A549 (cell line): Measurements from ENCODE around the gene CYP2A6. TPM values are rescaled to one million over a fixed set of nuclear protein-coding genes. Genes with fewer than 3 reads are reported as not detected.

Experiments used
- ATAC-seq, 2 experiments: fragments of 200-7000 bp in 1 of 2; fragments of >200 bp in 1 of 2; cut with Nextera tagmentation in 1 of 2; cut with Tn5 transposase in 1 of 2; 3 replicates each; pipeline versions ENCODE4 v1.8.0 to v1.9.1; 2018 to 2020; ENCODE audit warnings: mild to moderate bottlenecking in 1 of 2, moderate library complexity in 1 of 2
- CTCF ChIA-PET: fragments of 300-600 bp; sonication (Branson Sonifier 250); formaldehyde crosslinking; extraction: SDS; loops from one replicate; lab custom pipeline; 2021; ENCODE audit warnings: antibody characterized with exemption, inconsistent platforms; lab: Yijun Ruan, JAX
- POLR2A ChIA-PET: fragments of 350-600 bp; formaldehyde crosslinking; extraction: SDS; loops from one replicate; lab custom pipeline; 2021; ENCODE audit warnings: antibody characterized with exemption, inconsistent platforms; lab: Yijun Ruan, JAX
- DNase-seq, 2 experiments: peaks; one replicate each; pipeline versions ENCODE4 v3.0.0 to v3.0.0-alpha.2; 2011 to 2016; ENCODE audit warnings: low read depth in 1 of 2, low spot score in 1 of 2
- FAIRE-seq: peaks from 2 replicates; lab custom pipeline; 2011; peaks lifted over from hg19 to GRCh38; lab: Jason Lieb, UNC
- H3K27ac ChIP-seq, 2 experiments: fragments of >200 bp; sonication (Bioruptor Twin); formaldehyde crosslinking; 3 replicates each; pipeline ENCODE4 v1.5.1; 2016 to 2017
- H3K4me1 ChIP-seq: fragments of >200 bp; sonication (Bioruptor Twin); formaldehyde crosslinking; 3 replicates; pipeline ENCODE4 v1.6.1; 2016
- H3K4me2 ChIP-seq: fragments of >200 bp; sonication (Bioruptor Twin); formaldehyde crosslinking; 3 replicates; pipeline ENCODE4 v1.6.1; 2016
- H3K4me3 ChIP-seq: fragments of >200 bp; sonication (Bioruptor Twin); formaldehyde crosslinking; 3 replicates; pipeline ENCODE4 v1.5.1; 2016
- H3K9me3 ChIP-seq: fragments of >200 bp; sonication (Bioruptor Twin); formaldehyde crosslinking; 3 replicates; pipeline ENCODE4 v1.6.1; 2016
- ATOH8 ChIP-seq: fragments of 250-450 bp; sonication (Bioruptor Pico); IDR thresholded peaks from 2 replicates; pipeline ENCODE4 v1.5.0; 2020; ENCODE audit warnings: low read depth, mild to moderate bottlenecking, moderate library complexity
- CTCF ChIP-seq: fragments of >200 bp; sonication (Bioruptor Twin); formaldehyde crosslinking; IDR thresholded peaks from 3 replicates; pipeline ENCODE4 v1.5.1; 2016
- EHF ChIP-seq: fragments of 250-450 bp; sonication (Bioruptor Pico); IDR thresholded peaks from 2 replicates; pipeline ENCODE4 v1.5.0; 2020; ENCODE audit warnings: mild to moderate bottlenecking
- ESRRA ChIP-seq: fragments of 150-350 bp; IDR thresholded peaks from 2 replicates; pipeline ENCODE4 v1.6.1; 2014; ENCODE audit warnings: mild to moderate bottlenecking, low read length, borderline replicate concordance
- FOSB ChIP-seq: fragments of 250-450 bp; sonication (Bioruptor Pico); IDR thresholded peaks from 2 replicates; pipeline ENCODE4 v1.5.0; 2020; ENCODE audit warnings: mild to moderate bottlenecking, moderate library complexity
- FOXS1 ChIP-seq: fragments of 250-450 bp; sonication (Bioruptor Pico); IDR thresholded peaks from 2 replicates; pipeline ENCODE4 v1.5.0; 2020; ENCODE audit warnings: mild to moderate bottlenecking, moderate library complexity
- HEYL ChIP-seq: fragments of 250-450 bp; sonication (Bioruptor Pico); IDR thresholded peaks from 2 replicates; pipeline ENCODE4 v1.8.0; 2021; ENCODE audit warnings: mild to moderate bottlenecking, moderate library complexity
- HOXB13 ChIP-seq: fragments of 250-450 bp; sonication (Bioruptor Pico); IDR thresholded peaks from 2 replicates; pipeline ENCODE4 v1.5.0; 2020; ENCODE audit warnings: low read depth, mild to moderate bottlenecking, moderate library complexity
- JUN ChIP-seq, 2 experiments: fragments of >200 bp; sonication (Bioruptor Twin); formaldehyde crosslinking; IDR thresholded peaks; 2 replicates in 1 of 2; 3 replicates in 1 of 2; pipeline ENCODE4 v1.6.1; 2016 to 2017
- MAZ ChIP-seq: fragments of 150-350 bp; IDR thresholded peaks from 2 replicates; pipeline ENCODE4 v1.6.1; 2014; ENCODE audit warnings: antibody characterized with exemption, low read depth, low read length, borderline replicate concordance
- NPAS2 ChIP-seq: fragments of 250-450 bp; sonication (Bioruptor Pico); IDR thresholded peaks from 2 replicates; pipeline ENCODE4 v1.8.0; 2022; ENCODE audit warnings: mild to moderate bottlenecking, moderate library complexity, borderline replicate concordance
- PBX3 ChIP-seq: IDR thresholded peaks from 2 replicates; pipeline ENCODE4 v1.6.1; 2012
- PHF8 ChIP-seq: fragments of 200-600 bp; sonication (generic); IDR thresholded peaks from 2 replicates; pipeline ENCODE4 v1.6.1; 2016; ENCODE audit warnings: low read depth, mild to moderate bottlenecking, antibody characterized with exemption, moderate library complexity, borderline replicate concordance
- POLR2AphosphoS2 ChIP-seq: conservative IDR thresholded peaks from 2 replicates; pipeline ENCODE4 v1.6.1; 2012; ENCODE audit warnings: low read length, improper control_type of control experiment, inconsistent platforms
- TP53 ChIP-seq: fragments of 250-450 bp; sonication (Bioruptor Pico); IDR thresholded peaks from 2 replicates; pipeline ENCODE4 v1.5.0; 2021; ENCODE audit warnings: mild to moderate bottlenecking, moderate library complexity
- ZC3H11A ChIP-seq: fragments of 450-650 bp; IDR thresholded peaks from 2 replicates; pipeline ENCODE4 v1.6.1; 2014; ENCODE audit warnings: antibody characterized with exemption, mild to moderate bottlenecking
- WGBS: methylation state at CpG from one replicate; pipeline ENCODE4 v1.1.6; 2017; ENCODE audit errors: missing lambda C conversion rate; 5-methylcytosine and 5-hydroxymethylcytosine counted together
- polyA plus RNA-seq, 4 experiments: library from polyadenylated mRNA; depleted of rRNA in 3 of 4; stranded (reverse); fragments of >200 nt; fragmentation: RNase III in 1 of 4; extraction: RNeasy Plus Mini Kit Qiagen cat#74134 plus additional on column Dnase treatment in 1 of 4; gene quantifications; 2 replicates in 3 of 4; 3 replicates in 1 of 4; pipeline ENCODE4 v1.2.3, GENCODE V29; 2011 to 2017

The CYP2A6 gene
- polyA plus RNA-seq, 2 of the 4 experiments (the other 2 are of a cell fraction), result not detected

- TF ChIP-seq PBX3 (no peak), PHF8 (no peak), HEYL (CRISPR knock-in tag) (no peak), POLR2AphosphoS2 (no peak), TP53 (CRISPR knock-in tag) (no peak), ESRRA (no peak), CTCF (peak; percentile 33; the same call in 2 of the 3 replicates), FOXS1 (CRISPR knock-in tag) (no peak), ATOH8 (CRISPR knock-in tag) (no peak), JUN (IDR thresholded peaks at IDR 0.05) (peak in 1 of 2 experiments; percentile 19; a peak in 1 of 5 replicates), HOXB13 (CRISPR knock-in tag) (no peak)
These were observed 45.4 kb downstream of the CYP2A6 start (continued) for GRCh38 chr19:40804783-40805242.

GRCh38 chr19:40803857-40804782, 46.1 kb downstream of the CYP2A6 start:
- TF ChIP-seq EHF, result no peak
- no peak for TF ChIP-seq FOSB (CRISPR knock-in tag)
- no peak for TF ChIP-seq FOXS1 (CRISPR knock-in tag)
- peak in 1 of 2 experiments; percentile 37; a peak in 1 of 5 replicates for TF ChIP-seq JUN (IDR thresholded peaks at IDR 0.05)
- no peak for TF ChIP-seq ATOH8 (CRISPR knock-in tag)
- TF ChIP-seq NPAS2, result no peak
- TF ChIP-seq MAZ, result no peak
- no peak for TF ChIP-seq ZC3H11A
- no peak for FAIRE-seq
- WGBS, result 91% methylated on average over 6 of the region's 6 CpGs

More at GRCh38 chr19:40803857-40804782, 46.1 kb downstream of the CYP2A6 start:
- ATAC-seq, result no peak
- Histone ChIP-seq H3K4me2 (0 out of 3 replicates have a peak overlapping the region, but pooled peaks have one; percentile 96), H3K27ac (peak overlapping the region in 1 of 2 experiments; percentile 14; a peak in 1 of 6 replicates), H3K4me1 (peaks cover 61% of the 10 kb centered on the region), H3K4me3 (no peak overlapping the region), H3K9me3 (no peaks in the 10 kb centered on the region)
- ChIA-PET POLR2A (interaction anchor here (0.7 to 1.3 kb wide), 2 partner anchors 16 to 26 kb away, joined by 3 to 4 read pairs; partner anchors contain the start of gene RAB4B), CTCF (interaction anchor here (0.5 to 15.7 kb wide), 10 partner anchors 11 to 802 kb away, joined by 3 to 162 read pairs (median 3); partner anchors contain the start of genes MIA and RAB4B)
- no peak for DNase-seq
